ENCODE measurements around the gene FBXL7. TPM values are rescaled to one million over a fixed set of nuclear protein-coding genes. Genes with fewer than 3 reads are reported as not detected.

Gene FBXL7
- total and polyA plus RNA-seq, 2 experiments from 2014 or later: 4.5 to 15.2 TPM

DNA sequence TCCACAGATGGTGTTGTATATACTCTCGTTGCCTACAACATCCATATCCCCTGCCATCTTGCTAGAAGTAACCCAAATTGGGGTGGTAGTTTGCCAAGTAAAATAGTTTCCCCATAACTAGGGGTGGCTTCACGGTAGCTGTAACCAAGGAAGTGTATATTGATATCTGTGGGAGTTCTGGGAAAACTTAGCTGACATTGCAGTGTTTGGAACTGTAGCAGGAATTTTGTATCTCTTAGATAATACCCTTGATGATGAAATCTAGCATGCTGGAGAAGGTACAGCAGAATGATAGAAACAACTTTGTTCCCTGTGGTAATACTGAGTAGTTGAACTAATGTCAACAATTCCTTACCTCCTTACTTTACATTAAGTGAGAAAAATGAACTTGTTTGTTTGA is 29.8 kb downstream of the FBXL7 start (continued):
- TF ChIP-seq EZH2 (IDR thresholded peaks at IDR 0.05; ENCODE audit: low read depth, unreplicated experiment) (no peak), POLR2AphosphoS5 (IDR thresholded peaks at IDR 0.05; ENCODE audit: low read depth) (no peak)

- no peak for DNase-seq (ENCODE audit: low spot score)
- Histone ChIP-seq H3K4me2 (no peak overlapping the region), H4K20me1 (replicated peaks; ENCODE audit: insufficient read depth) (no peaks in the 10 kb centered on the region), H3K79me2 (replicated peaks; ENCODE audit: insufficient read depth) (peaks cover 44% of the 10 kb centered on the region), H3K9me2 (ENCODE audit: insufficient read depth) (peaks cover 6% of the 10 kb centered on the region; the same call in 1 of the 2 replicates), H3K4me3 (no peak overlapping the region), H3K36me3 (ENCODE audit: insufficient read depth) (no peaks in the 10 kb centered on the region), H3K27ac (ENCODE audit: low read depth) (no peak overlapping the region), H3F3A (replicated peaks; ENCODE audit: low read depth) (no peaks in the 10 kb centered on the region), H3K4me1 (ENCODE audit: insufficient read depth) (peaks cover 12% of the 10 kb centered on the region), H3K27me3 (ENCODE audit: insufficient read depth) (no peaks in the 10 kb centered on the region), H2AFZ (no peak overlapping the region)
- no peak overlapping the region for H3K4me3 Mint-ChIP-seq
- peaks cover 9% of the 10 kb centered on the region for H3K4me1 Mint-ChIP-seq
- 0 out of 2 replicates have a peak overlapping the region, but pooled peaks have one; percentile 7 for H3K27ac Mint-ChIP-seq
- ATAC-seq: no peak
- peaks cover 2% of the 10 kb centered on the region for H3K27me3 Mint-ChIP-seq (ENCODE audit: insufficient read depth, low read depth, poor library complexity)
- peaks cover 27% of the 10 kb centered on the region for H3K9me3 Mint-ChIP-seq
- H3K36me3 Mint-ChIP-seq (ENCODE audit: low read depth): peaks cover 31% of the 10 kb centered on the region
- no peak for TF ChIP-seq POLR2AphosphoS5 (IDR thresholded peaks at IDR 0.05; ENCODE audit: low read depth)
- TF ChIP-seq, protein P1, sequence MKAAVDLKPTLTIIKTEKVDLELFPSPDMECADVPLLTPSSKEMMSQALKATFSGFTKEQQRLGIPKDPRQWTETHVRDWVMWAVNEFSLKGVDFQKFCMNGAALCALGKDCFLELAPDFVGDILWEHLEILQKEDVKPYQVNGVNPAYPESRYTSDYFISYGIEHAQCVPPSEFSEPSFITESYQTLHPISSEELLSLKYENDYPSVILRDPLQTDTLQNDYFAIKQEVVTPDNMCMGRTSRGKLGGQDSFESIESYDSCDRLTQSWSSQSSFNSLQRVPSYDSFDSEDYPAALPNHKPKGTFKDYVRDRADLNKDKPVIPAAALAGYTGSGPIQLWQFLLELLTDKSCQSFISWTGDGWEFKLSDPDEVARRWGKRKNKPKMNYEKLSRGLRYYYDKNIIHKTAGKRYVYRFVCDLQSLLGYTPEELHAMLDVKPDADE (IDR thresholded peaks at IDR 0.05): no peak
- TF ChIP-seq REST (IDR thresholded peaks at IDR 0.05; ENCODE audit: unreplicated experiment): no peak
- no peak for TF ChIP-seq JUNB (IDR thresholded peaks at IDR 0.05; ENCODE audit: unreplicated experiment)
- no peak for TF ChIP-seq CTCF (conservative IDR thresholded peaks at IDR 0.05; ENCODE audit: low read depth in 2 of 2)
- TF ChIP-seq EZH2 (IDR thresholded peaks at IDR 0.05; ENCODE audit: low read depth, unreplicated experiment): no peak
- TF ChIP-seq EZH2phosphoT487 (IDR thresholded peaks at IDR 0.05; ENCODE audit: unreplicated experiment): no peak
- TF ChIP-seq ZNF114 (CRISPR knock-in tag; IDR thresholded peaks at IDR 0.05): no peak
- TF ChIP-seq NANOG (IDR thresholded peaks at IDR 0.05; ENCODE audit: borderline replicate concordance): no peak
- no peak for TF ChIP-seq ZNF331 (CRISPR knock-in tag; IDR thresholded peaks at IDR 0.05; ENCODE audit: low read depth)
- TF ChIP-seq STAT1 (IDR thresholded peaks at IDR 0.05; ENCODE audit: unreplicated experiment): no peak
- no peak for TF ChIP-seq ZNF462 (CRISPR knock-in tag; IDR thresholded peaks at IDR 0.05)
Observed at GRCh38 chr5:15533129-15533893, 33.3 kb downstream of the FBXL7 start.
